ENCODE results near the gene HEPHL1. TPM values are rescaled to one million over a fixed set of nuclear protein-coding genes. Genes with fewer than 3 reads are reported as not detected.

HEPHL1 gene
- total RNA-seq, 6 experiments from 2014 or later: not detected

GRCh38 chr11:94068764-94069163 lies 47.6 kb downstream of the HEPHL1 start:
- no peaks in the 10 kb centered on the region for H3K9me3 Mint-ChIP-seq
- H3K4me3 Mint-ChIP-seq: no peak overlapping the region

GRCh38 chr11:94077552-94078293 lies 56.6 kb downstream of the HEPHL1 start:
- no peaks in the 10 kb centered on the region; the same call in 1 of the 2 replicates for H3K4me1 Mint-ChIP-seq (ENCODE audit: low read depth)
- TF ChIP-seq CTCF (IDR thresholded peaks at IDR 0.05): no peak
- DNase-seq: no peak
- H3K36me3 Mint-ChIP-seq (ENCODE audit: low read depth): no peaks in the 10 kb centered on the region
- H3K4me3 Mint-ChIP-seq: no peak overlapping the region
- H3K9me3 Mint-ChIP-seq: no peaks in the 10 kb centered on the region
- no peak overlapping the region for H3K27ac Mint-ChIP-seq
- H3K27me3 Mint-ChIP-seq (ENCODE audit: insufficient read depth): no peaks in the 10 kb centered on the region

More at GRCh38 chr11:94068764-94069163, 47.6 kb downstream of the HEPHL1 start:
- Mint-ChIP-seq H3K27me3 (ENCODE audit: insufficient read depth) (no peaks in the 10 kb centered on the region), H3K27ac (no peak overlapping the region), H3K4me1 (ENCODE audit: low read depth) (peaks cover 6% of the 10 kb centered on the region; the same call in 1 of the 2 replicates), H3K36me3 (ENCODE audit: low read depth) (no peaks in the 10 kb centered on the region)
- no peak for TF ChIP-seq CTCF (IDR thresholded peaks at IDR 0.05)
- no peak for DNase-seq

- Mint-ChIP-seq H3K36me3 (ENCODE audit: low read depth) (no peaks in the 10 kb centered on the region), H3K27ac (no peak overlapping the region), H3K4me3 (no peak overlapping the region), H3K9me3 (no peaks in the 10 kb centered on the region), H3K27me3 (ENCODE audit: insufficient read depth) (no peaks in the 10 kb centered on the region), H3K4me1 (ENCODE audit: low read depth) (no peaks in the 10 kb centered on the region)
- no peak for DNase-seq
- TF ChIP-seq CTCF (IDR thresholded peaks at IDR 0.05): no peak
Observed at GRCh38 chr11:94084164-94084563, 63.0 kb downstream of the HEPHL1 start.

GRCh38 chr11:94088906-94089305 lies 67.8 kb downstream of the HEPHL1 start:
- TF ChIP-seq CTCF (IDR thresholded peaks at IDR 0.05): no peak
- H3K27me3 Mint-ChIP-seq (ENCODE audit: insufficient read depth): no peaks in the 10 kb centered on the region
- H3K36me3 Mint-ChIP-seq (ENCODE audit: low read depth): no peaks in the 10 kb centered on the region
- no peaks in the 10 kb centered on the region for H3K4me1 Mint-ChIP-seq (ENCODE audit: low read depth)
- no peaks in the 10 kb centered on the region for H3K9me3 Mint-ChIP-seq
- no peak for DNase-seq
- H3K27ac Mint-ChIP-seq: no peak overlapping the region
- H3K4me3 Mint-ChIP-seq: no peak overlapping the region

- Mint-ChIP-seq H3K36me3 (ENCODE audit: low read depth) (no peaks in the 10 kb centered on the region), H3K27me3 (ENCODE audit: insufficient read depth) (no peaks in the 10 kb centered on the region), H3K9me3 (no peaks in the 10 kb centered on the region), H3K4me1 (ENCODE audit: low read depth) (no peaks in the 10 kb centered on the region), H3K4me3 (no peak overlapping the region), H3K27ac (no peak overlapping the region)
- no peak for DNase-seq
- no peak for TF ChIP-seq CTCF (IDR thresholded peaks at IDR 0.05)
Observed at GRCh38 chr11:94089341-94089740, 68.2 kb downstream of the HEPHL1 start.
